Stimulated activated CD8-positive, alpha-beta memory T cell treated with anti-CD3 and anti-CD28 coated beads, Interleukin-15, amount 100 ng/mL, for 24 hours (primary cell): ENCODE results near the gene CHADL.
"Not testable (repeated sequence)": the region's sequence is repeated elsewhere in the genome, so short reads cannot be mapped to it uniquely, and the experiment has no call there.

Experiments used
- DNase-seq: peaks from one replicate; pipeline ENCODE4 v3.0.0-alpha.2; 2020; ENCODE audit warnings: low read depth

CHADL gene

DNA sequence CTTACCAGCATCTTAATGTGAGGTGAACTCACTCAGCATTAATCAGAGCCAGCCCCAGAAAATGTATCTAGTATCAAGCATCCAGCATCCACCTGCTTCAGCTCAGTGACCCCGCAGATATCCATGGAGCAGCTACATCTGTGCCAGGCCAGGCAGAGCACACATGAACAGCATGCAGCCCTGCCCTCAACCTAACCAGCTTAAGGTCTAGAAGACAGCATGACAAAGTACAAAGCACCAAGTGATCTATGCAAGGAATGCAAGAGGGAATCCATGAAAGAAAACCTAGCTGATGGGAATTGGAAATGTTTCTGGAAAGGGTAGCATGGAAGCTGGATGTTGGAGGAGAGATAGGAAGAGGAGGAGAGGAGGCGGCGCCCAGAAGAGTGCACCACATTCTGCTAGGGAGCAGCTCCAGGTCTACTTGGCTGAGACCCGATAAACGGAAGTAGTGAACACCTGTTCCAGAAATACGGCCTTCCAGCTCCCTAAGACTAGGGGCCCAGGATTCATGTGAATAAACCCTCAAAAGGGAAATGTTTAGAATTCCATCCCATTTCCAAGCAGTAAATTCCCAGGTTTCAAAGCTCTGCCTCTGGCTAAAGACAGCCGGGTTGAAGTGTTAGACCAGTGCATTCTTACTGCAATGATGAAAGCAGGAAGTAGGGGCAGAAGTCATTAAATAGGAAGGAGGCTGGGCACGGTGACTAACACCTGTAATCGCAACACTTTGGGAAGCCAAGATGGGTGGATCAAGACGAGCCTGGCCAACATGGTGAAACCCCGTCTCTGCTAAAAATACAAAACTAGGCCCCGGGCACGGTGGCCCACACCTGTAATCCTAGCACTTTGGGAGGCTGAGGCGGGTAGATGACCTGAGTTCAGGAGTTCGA is 59.1 kb downstream of the CHADL start:
- DNase-seq: no peak

DNA sequence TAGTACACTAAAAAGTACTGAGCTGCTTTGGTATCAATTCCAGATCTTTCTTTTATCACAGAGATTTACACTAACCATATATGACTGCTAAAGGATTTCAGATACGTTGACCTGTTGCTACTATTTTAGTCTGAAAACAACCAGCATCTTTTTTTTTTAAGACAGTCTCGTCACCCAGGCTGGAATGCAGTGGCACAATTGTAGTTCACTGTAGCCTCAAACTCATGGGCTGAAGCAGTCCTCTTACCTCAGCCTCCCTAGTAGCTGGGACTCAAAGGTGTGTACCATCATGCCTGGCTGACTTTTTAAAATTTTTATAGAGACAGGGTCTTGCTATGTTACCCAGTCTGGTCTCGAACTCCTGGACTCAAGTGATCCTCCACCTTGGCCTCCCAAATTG is 59.8 kb downstream of the CHADL start:
- DNase-seq: no peak

DNA sequence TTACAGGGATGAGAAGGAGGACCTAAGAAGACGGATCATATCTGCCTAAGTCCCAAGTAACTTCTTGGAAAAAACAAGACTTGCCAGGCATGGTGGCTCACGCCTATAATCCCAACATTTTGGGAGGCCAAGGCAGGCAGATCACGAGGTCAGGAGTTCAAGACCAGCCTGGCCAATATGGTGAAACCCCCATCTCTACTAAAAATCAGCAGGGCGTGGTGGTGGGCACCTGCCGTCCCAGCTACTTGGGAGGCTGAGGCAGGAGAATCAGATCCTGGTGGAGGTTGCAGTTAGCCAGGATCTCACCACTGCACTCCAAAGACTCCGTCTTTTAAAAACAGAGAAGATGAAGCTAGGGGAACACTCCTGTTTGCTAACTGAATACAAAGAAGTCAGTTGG is 60.4 kb downstream of the CHADL start:
- not testable (repeated sequence) for DNase-seq
